ENCODE measurements around the gene MAML2. TPM values are rescaled to one million over a fixed set of nuclear protein-coding genes. Genes with fewer than 3 reads are reported as not detected.

Gene MAML2

GRCh38 chr11:95930948-95931347 is 412.0 kb downstream of the MAML2 start:
- no peak overlapping the region for H2BK120ac ChIP-seq (ENCODE audit: low read depth, low read length)
- no peak overlapping the region for H3K27ac ChIP-seq (ENCODE audit: low read length, poor library complexity, severe bottlenecking)
- H3K23ac ChIP-seq (ENCODE audit: low read length in 2 of 2) = no peak overlapping the region
- H3K4ac ChIP-seq (ENCODE audit: low read depth in 1 of 2, low read length in 2 of 2) = no peak overlapping the region
- H3K4me1 ChIP-seq (ENCODE audit: control insufficient read depth, insufficient read depth, low read depth, low read length) = no peaks in the 10 kb centered on the region
- H2BK15ac ChIP-seq (ENCODE audit: low read depth, poor library complexity, severe bottlenecking) = no peak overlapping the region
- DNase-seq = no peak
- H3K27me3 ChIP-seq (ENCODE audit: control insufficient read depth in 1 of 2, insufficient read depth in 1 of 2, low read length in 2 of 2) = no peaks in the 10 kb centered on the region
- no peak overlapping the region for H2BK5ac ChIP-seq (ENCODE audit: low read depth, low read length, poor library complexity, severe bottlenecking)
- H2AFZ ChIP-seq (ENCODE audit: low read depth, low read length) = no peak overlapping the region
- WGBS = no CpG with 5 or more reads among the region's 1 CpG
- H3K9ac ChIP-seq (ENCODE audit: low read length) = no peak overlapping the region
- no peak overlapping the region for H4K8ac ChIP-seq (ENCODE audit: low read length)
- no peak overlapping the region for H3K4me3 ChIP-seq (ENCODE audit: insufficient read depth in 1 of 2, low read depth in 1 of 2, low read length in 2 of 2)
- no peak overlapping the region for H3K4me2 ChIP-seq (ENCODE audit: low read length, poor library complexity, severe bottlenecking)
- H3K14ac ChIP-seq (ENCODE audit: low read length in 2 of 2) = no peak overlapping the region
- H3K79me1 ChIP-seq (replicated peaks; ENCODE audit: low read length, poor library complexity, severe bottlenecking) = no peaks in the 10 kb centered on the region
- H4K91ac ChIP-seq (ENCODE audit: low read length) = no peak overlapping the region
- H3K36me3 ChIP-seq (ENCODE audit: control insufficient read depth in 1 of 2, insufficient read depth in 2 of 2, low read depth in 1 of 2, low read length in 2 of 2) = no peaks in the 10 kb centered on the region
- H2BK12ac ChIP-seq (ENCODE audit: low read length in 2 of 2) = no peak overlapping the region
- H3K18ac ChIP-seq (ENCODE audit: low read depth in 1 of 2, low read length in 2 of 2) = no peak overlapping the region
- H2AK5ac ChIP-seq (ENCODE audit: low read length, severe bottlenecking) = no peak overlapping the region
- peaks cover 6% of the 10 kb centered on the region for H3K9me3 ChIP-seq (ENCODE audit: control insufficient read depth, low read length)

DNA sequence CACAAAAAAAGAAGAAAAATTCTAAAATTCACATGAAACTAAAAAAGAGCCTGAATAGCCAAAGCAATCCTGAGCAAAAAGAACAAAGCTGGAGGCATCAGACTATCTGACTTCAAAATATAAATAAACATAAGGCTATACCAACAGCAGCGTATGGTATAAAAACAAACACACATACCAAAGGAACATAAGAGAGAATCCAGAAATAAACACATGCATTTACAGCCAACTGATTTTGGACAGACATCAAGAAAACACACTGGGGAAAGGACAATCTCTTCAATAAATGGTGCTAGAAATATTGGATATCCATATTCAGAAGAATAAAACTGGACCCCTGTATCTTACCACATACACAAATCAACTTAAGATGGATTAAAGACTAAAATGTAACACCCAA is 416.3 kb downstream of the MAML2 start:
- H2BK5ac ChIP-seq (ENCODE audit: low read depth, low read length, poor library complexity, severe bottlenecking) = no peak overlapping the region
- H3K9me3 ChIP-seq (ENCODE audit: control insufficient read depth, low read length) = peaks cover 2% of the 10 kb centered on the region
- no peak overlapping the region for H3K27ac ChIP-seq (ENCODE audit: low read length, poor library complexity, severe bottlenecking)
- H4K8ac ChIP-seq (ENCODE audit: low read length) = no peak overlapping the region
- H3K9ac ChIP-seq (ENCODE audit: low read length) = no peak overlapping the region
- H3K14ac ChIP-seq (ENCODE audit: low read length in 2 of 2) = no peak overlapping the region
- H3K4ac ChIP-seq (ENCODE audit: low read depth in 1 of 2, low read length in 2 of 2) = no peak overlapping the region
- no peaks in the 10 kb centered on the region for H3K4me1 ChIP-seq (ENCODE audit: control insufficient read depth, insufficient read depth, low read depth, low read length)
- H2AK5ac ChIP-seq (ENCODE audit: low read length, severe bottlenecking) = no peak overlapping the region
- H3K23ac ChIP-seq (ENCODE audit: low read length in 2 of 2) = no peak overlapping the region
- no peak overlapping the region for H2AFZ ChIP-seq (ENCODE audit: low read depth, low read length)
- H3K18ac ChIP-seq (ENCODE audit: low read depth in 1 of 2, low read length in 2 of 2) = no peak overlapping the region
- no peaks in the 10 kb centered on the region for H3K36me3 ChIP-seq (ENCODE audit: control insufficient read depth in 1 of 2, insufficient read depth in 2 of 2, low read depth in 1 of 2, low read length in 2 of 2)
- no peak overlapping the region for H2BK120ac ChIP-seq (ENCODE audit: low read depth, low read length)
- no peak overlapping the region for H3K4me2 ChIP-seq (ENCODE audit: low read length, poor library complexity, severe bottlenecking)
- H4K91ac ChIP-seq (ENCODE audit: low read length) = no peak overlapping the region
- peaks cover 1% of the 10 kb centered on the region for H3K79me1 ChIP-seq (replicated peaks; ENCODE audit: low read length, poor library complexity, severe bottlenecking)
- H3K27me3 ChIP-seq (ENCODE audit: control insufficient read depth in 1 of 2, insufficient read depth in 1 of 2, low read length in 2 of 2) = no peaks in the 10 kb centered on the region
- 27% methylated on average over 1 of the region's 1 CpG for WGBS
- no peak overlapping the region for H2BK15ac ChIP-seq (ENCODE audit: low read depth, poor library complexity, severe bottlenecking)
- H3K4me3 ChIP-seq (ENCODE audit: insufficient read depth in 1 of 2, low read depth in 1 of 2, low read length in 2 of 2) = no peak overlapping the region
- no peak overlapping the region for H2BK12ac ChIP-seq (ENCODE audit: low read length in 2 of 2)
- DNase-seq = no peak

Small RNA genes within 50 kb of the gene (small RNA-seq; reads per million reads assigned to genes)
- gene MIR1260B (ENCODE audit: low read depth) = not detected

Data from mesenchymal stem cell (in vitro differentiated cells and primary cell).